ENCODE data around the gene TFCP2L1. TPM values are rescaled to one million over a fixed set of nuclear protein-coding genes. Genes with fewer than 3 reads are reported as not detected.

The TFCP2L1 gene
- total and polyA plus RNA-seq, 2 donors (not counting 3 experiments of a cell fraction or from before 2014, with no cell fraction given), result not detected

GRCh38 chr2:121297217-121297830, 12.3 kb upstream of the TFCP2L1 start:
- no TSS peak for BruUV-seq (replicated peaks)
- peak; percentile 73 for FAIRE-seq
- intact Hi-C loops (cut with micrococcal nuclease), result no loop called here

More at GRCh38 chr2:121297217-121297830, 12.3 kb upstream of the TFCP2L1 start:
- Histone ChIP-seq H3K4me1 (ENCODE audit: control insufficient read depth, extremely low read depth, insufficient read depth, low read length) (no peaks in the 10 kb centered on the region), H3K9me3 (replicated peaks; ENCODE audit: control insufficient read depth, insufficient read depth, low read length) (no peaks in the 10 kb centered on the region), H3K4me2 (ENCODE audit: insufficient read depth, low read length) (no peak overlapping the region), H3K4me3 (replicated peaks in 1 of 3; ENCODE audit: insufficient read depth in 1 of 3, low read depth in 1 of 3, low read length in 3 of 3) (no peak overlapping the region), H3K79me2 (ENCODE audit: control insufficient read depth, insufficient read depth, low read length) (no peaks in the 10 kb centered on the region), H4K20me1 (replicated peaks; ENCODE audit: control insufficient read depth, extremely low read depth, insufficient read depth, low read length) (no peaks in the 10 kb centered on the region), H2AFZ (ENCODE audit: low read depth, low read length) (no peak overlapping the region), H3K9ac (replicated peaks; ENCODE audit: extremely low read depth, insufficient read depth, low read length) (no peak overlapping the region), H3K36me3 (ENCODE audit: control insufficient read depth in 2 of 2, extremely low read depth in 1 of 2, insufficient read depth in 2 of 2, low read length in 2 of 2) (no peaks in the 10 kb centered on the region), H3K9me1 (replicated peaks; ENCODE audit: control insufficient read depth, extremely low read depth, insufficient read depth, low read length) (no peaks in the 10 kb centered on the region), H3K27me3 (ENCODE audit: control insufficient read depth in 2 of 2, insufficient read depth in 2 of 2, low read length in 2 of 2) (no peaks in the 10 kb centered on the region), H3K27ac (ENCODE audit: insufficient read depth, low read depth, low read length) (no peak overlapping the region)
- ChIA-PET POLR2A (no interaction called here), CTCF (interaction anchor here (0.6 to 2.5 kb wide), 4 partner anchors 8 to 202 kb away, joined by 3 to 9 read pairs (median 4); no protein-coding TSS in a partner anchor)
- no peak for TF ChIP-seq MAX (IDR thresholded peaks at IDR 0.05; ENCODE audit: insufficient read depth, insufficient read length)
- no peak for TF ChIP-seq JUN (IDR thresholded peaks at IDR 0.05; ENCODE audit: borderline replicate concordance, insufficient read depth, insufficient read length, low read depth)
- TF ChIP-seq FOS (IDR thresholded peaks at IDR 0.05; ENCODE audit: borderline replicate concordance, insufficient read depth, low read length), result no peak
- no peak for TF ChIP-seq MYC (IDR thresholded peaks at IDR 0.05; ENCODE audit: low read depth, low read length)
- peak; percentile 53 to 76 for TF ChIP-seq CTCF (IDR thresholded peaks at IDR 0.05; ENCODE audit: extremely low read depth in 1 of 2, insufficient read depth in 1 of 2, low read depth in 1 of 2, low read length in 2 of 2)
- TF ChIP-seq POLR2AphosphoS5 (IDR thresholded peaks at IDR 0.05; ENCODE audit: insufficient read depth, low read depth, low read length), result no peak
- dilution Hi-C loops (cut with MboI; ENCODE audit: extremely low pct_ligation_motif_present, low sequenced_read_pairs), result no loop called here
- DNase-seq (ENCODE audit: low read depth, low spot score), result peak; percentile 29

Data from endothelial cell of umbilical vein (primary cell).